Neuronal stem cell (in vitro differentiated cells): Measurements from ENCODE around the gene TMEM62. TPM values are rescaled to one million over a fixed set of nuclear protein-coding genes. Genes with fewer than 3 reads are reported as not detected.

Source experiments
- DNase-seq: peaks from one replicate; pipeline ENCODE4 v3.0.0-alpha.2; 2013; ENCODE audit warnings: low spot score
- H2AFZ ChIP-seq: one replicate; pipeline ENCODE4 v1.6.1; 2013; ENCODE audit warnings: mild to moderate bottlenecking, low read length, inconsistent platforms
- H2AK5ac ChIP-seq: 2 replicates; pipeline ENCODE4 v1.6.1; 2013; ENCODE audit warnings: low read depth, mild to moderate bottlenecking, inconsistent platforms, low read length, moderate library complexity, mixed read lengths
- H2BK120ac ChIP-seq: 2 replicates; pipeline ENCODE4 v1.6.1; 2013; ENCODE audit warnings: low read depth, mild to moderate bottlenecking, inconsistent platforms, low read length, moderate library complexity, mixed read lengths
- H2BK12ac ChIP-seq: one replicate; pipeline ENCODE4 v1.6.1; 2013; ENCODE audit warnings: low read length, inconsistent platforms
- H2BK15ac ChIP-seq: 2 replicates; pipeline ENCODE4 v1.6.1; 2013; ENCODE audit warnings: mild to moderate bottlenecking, low read length, inconsistent platforms, mixed read lengths
- H2BK5ac ChIP-seq: one replicate; pipeline ENCODE4 v1.6.1; 2013; ENCODE audit warnings: inconsistent platforms, mild to moderate bottlenecking, low read length, moderate library complexity
- H3K14ac ChIP-seq: one replicate; pipeline ENCODE4 v1.6.1; 2013; ENCODE audit warnings: low read length, inconsistent platforms
- H3K18ac ChIP-seq: 2 replicates; pipeline ENCODE4 v1.6.1; 2013; ENCODE audit warnings: low read length, inconsistent platforms
- H3K23ac ChIP-seq: 2 replicates; pipeline ENCODE4 v1.6.1; 2013; ENCODE audit warnings: low read depth, mild to moderate bottlenecking, mixed read lengths, low read length, inconsistent platforms; ENCODE audit not compliant: poor library complexity
- H3K27ac ChIP-seq: replicated peaks from 3 replicates; pipeline ENCODE4 v1.5.1; 2013; ENCODE audit warnings: low read length, inconsistent platforms
- H3K27me3 ChIP-seq, 3 experiments: 2 replicates each; pipeline ENCODE4 v1.6.1; 2013; ENCODE audit warnings: low read length in 3 of 3, mild to moderate bottlenecking in 2 of 3, inconsistent platforms in 1 of 3, low read depth in 1 of 3, mixed read lengths in 1 of 3, moderate library complexity in 1 of 3; ENCODE audit not compliant: control insufficient read depth in 3 of 3, insufficient read depth in 3 of 3
- H3K36me3 ChIP-seq, 2 donors: replicated peaks in 1 of 2; 2 replicates each; pipeline ENCODE4 v1.6.1; 2013; ENCODE audit warnings: low read length in 2 of 2; ENCODE audit not compliant: control insufficient read depth in 2 of 2, insufficient read depth in 2 of 2
- H3K4ac ChIP-seq: 2 replicates; pipeline ENCODE4 v1.6.1; 2013; ENCODE audit warnings: inconsistent platforms, mild to moderate bottlenecking, low read length, moderate library complexity
- H3K4me1 ChIP-seq, 2 donors: 1 replicate in 1 of 2; 2 replicates in 1 of 2; pipeline ENCODE4 v1.6.1; 2013; ENCODE audit warnings: low read length in 2 of 2, low read depth in 1 of 2; ENCODE audit not compliant: control insufficient read depth in 2 of 2, insufficient read depth in 1 of 2
- H3K4me2 ChIP-seq: one replicate; pipeline ENCODE4 v1.6.1; 2013; ENCODE audit warnings: mild to moderate bottlenecking, low read length, inconsistent platforms; ENCODE audit not compliant: insufficient read depth, poor library complexity, severe bottlenecking
- H3K4me3 ChIP-seq, 2 donors: 2 replicates each; pipeline ENCODE4 v1.5.1; 2013; ENCODE audit warnings: low read length in 2 of 2, mild to moderate bottlenecking in 2 of 2, inconsistent platforms in 1 of 2, moderate library complexity in 1 of 2
- H3K79me1 ChIP-seq: one replicate; pipeline ENCODE4 v1.6.1; 2013; ENCODE audit warnings: low read depth, mild to moderate bottlenecking, inconsistent platforms, low read length, moderate library complexity
- H3K9ac ChIP-seq: one replicate; pipeline ENCODE4 v1.6.1; 2013; ENCODE audit warnings: mild to moderate bottlenecking, low read depth, low read length, inconsistent platforms; ENCODE audit not compliant: poor library complexity
- H3K9me3 ChIP-seq, 2 donors: replicated peaks in 1 of 2; 2 replicates each; pipeline versions ENCODE3 to v1.6.1; 2013; ENCODE audit warnings: low read length in 2 of 2, mild to moderate bottlenecking in 2 of 2, inconsistent platforms in 1 of 2, low read depth in 1 of 2, mixed read lengths in 1 of 2, moderate library complexity in 1 of 2; ENCODE audit not compliant: control insufficient read depth in 2 of 2, insufficient read depth in 1 of 2
- H4K8ac ChIP-seq: one replicate; pipeline ENCODE4 v1.6.1; 2013; ENCODE audit warnings: low read depth, mild to moderate bottlenecking, inconsistent platforms, low read length, moderate library complexity
- H4K91ac ChIP-seq: one replicate; pipeline ENCODE4 v1.6.1; 2013; ENCODE audit warnings: low read length, low read depth, mild to moderate bottlenecking, inconsistent platforms; ENCODE audit not compliant: poor library complexity
- WGBS, 2 donors: extraction: QIAGEN DNeasy Blood & Tissue Kit; methylation state at CpG; one replicate each; pipeline ENCODE4 v1.1.7; 2013; ENCODE audit warnings: missing lambda C conversion rate in 2 of 2, mixed read lengths in 1 of 2; ENCODE audit not compliant: insufficient read length in 2 of 2, insufficient replicate concordance in 1 of 2; ENCODE audit errors: extremely low coverage in 2 of 2; 5-methylcytosine and 5-hydroxymethylcytosine counted together
- small RNA-seq: library from polyadenylated mRNA; stranded (forward); fragments of <200 nt; extraction: miRNeasy Mini kit (QIAGEN cat#:217004); gene quantifications from one replicate; pipeline ENCODE3, GENCODE V24; 2013; ENCODE audit not compliant: insufficient read depth

The TMEM62 gene

GRCh38 chr15:43232289-43232874 lies 99.0 kb downstream of the TMEM62 start:
- Histone ChIP-seq H2BK15ac (no peak overlapping the region), H3K4me1 (no peaks in the 10 kb centered on the region), H3K14ac (no peak overlapping the region), H4K8ac (no peak overlapping the region), H4K91ac (no peak overlapping the region), H2BK12ac (no peak overlapping the region), H2AFZ (no peak overlapping the region), H3K79me1 (no peaks in the 10 kb centered on the region), H2AK5ac (no peak overlapping the region), H3K4ac (no peak overlapping the region), H3K9ac (no peak overlapping the region), H3K27me3 (peaks cover 0 to 30% (median 0%) of the 10 kb centered on the region in 3 experiments), H3K9me3 (no peaks in the 10 kb centered on the region), H3K36me3 (no peaks in the 10 kb centered on the region), H2BK120ac (no peak overlapping the region), H3K18ac (no peak overlapping the region), H3K27ac (no peak overlapping the region), H3K4me3 (no peak overlapping the region), H2BK5ac (no peak overlapping the region), H3K23ac (no peak overlapping the region), H3K4me2 (no peak overlapping the region)
- no peak for DNase-seq
- no CpG with 5 or more reads among the region's 3 CpGs for WGBS, 2 donors

Small RNA genes within 50 kb of the gene (small RNA-seq; reads per million reads assigned to genes)
- gene AC068724.2: not detected
